ENCODE results near the gene TSPAN9.

DNA sequence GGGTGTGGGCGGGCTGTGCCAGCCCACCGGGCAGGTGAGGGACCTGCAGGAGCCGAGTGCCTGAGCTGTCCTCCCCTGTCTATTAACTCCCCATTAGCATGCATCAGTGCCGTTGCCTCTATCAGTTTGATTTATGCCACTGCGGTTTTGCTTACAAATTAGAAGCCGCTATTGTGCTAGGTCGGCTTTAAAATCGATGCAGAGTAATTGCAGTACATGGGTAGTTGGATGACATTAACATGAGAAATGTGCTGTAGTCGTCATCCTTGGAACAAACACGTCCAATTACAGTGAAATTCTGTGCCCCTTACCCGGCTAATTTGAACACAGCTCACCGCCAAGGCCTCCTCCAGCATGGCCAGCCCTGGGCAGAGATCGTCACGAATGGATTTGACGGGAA is 145.8 kb downstream of the TSPAN9 start:
- TF ChIP-seq, protein P1, sequence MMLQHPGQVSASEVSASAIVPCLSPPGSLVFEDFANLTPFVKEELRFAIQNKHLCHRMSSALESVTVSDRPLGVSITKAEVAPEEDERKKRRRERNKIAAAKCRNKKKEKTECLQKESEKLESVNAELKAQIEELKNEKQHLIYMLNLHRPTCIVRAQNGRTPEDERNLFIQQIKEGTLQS (IDR thresholded peaks at IDR 0.05), result no peak
- TF ChIP-seq CTCF (IDR thresholded peaks at IDR 0.05; ENCODE audit: low read depth, low read length, missing input control) (no peak), RAD21 (IDR thresholded peaks at IDR 0.05) (no peak), YY1 (IDR thresholded peaks at IDR 0.05) (no peak), MAX (IDR thresholded peaks at IDR 0.05) (no peak), JUND (IDR thresholded peaks at IDR 0.05) (no peak)
- TF ChIP-seq, protein P2, sequence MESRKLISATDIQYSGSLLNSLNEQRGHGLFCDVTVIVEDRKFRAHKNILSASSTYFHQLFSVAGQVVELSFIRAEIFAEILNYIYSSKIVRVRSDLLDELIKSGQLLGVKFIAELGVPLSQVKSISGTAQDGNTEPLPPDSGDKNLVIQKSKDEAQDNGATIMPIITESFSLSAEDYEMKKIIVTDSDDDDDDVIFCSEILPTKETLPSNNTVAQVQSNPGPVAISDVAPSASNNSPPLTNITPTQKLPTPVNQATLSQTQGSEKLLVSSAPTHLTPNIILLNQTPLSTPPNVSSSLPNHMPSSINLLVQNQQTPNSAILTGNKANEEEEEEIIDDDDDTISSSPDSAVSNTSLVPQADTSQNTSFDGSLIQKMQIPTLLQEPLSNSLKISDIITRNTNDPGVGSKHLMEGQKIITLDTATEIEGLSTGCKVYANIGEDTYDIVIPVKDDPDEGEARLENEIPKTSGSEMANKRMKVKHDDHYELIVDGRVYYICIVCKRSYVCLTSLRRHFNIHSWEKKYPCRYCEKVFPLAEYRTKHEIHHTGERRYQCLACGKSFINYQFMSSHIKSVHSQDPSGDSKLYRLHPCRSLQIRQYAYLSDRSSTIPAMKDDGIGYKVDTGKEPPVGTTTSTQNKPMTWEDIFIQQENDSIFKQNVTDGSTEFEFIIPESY (IDR thresholded peaks at IDR 0.05), result no peak

Data from liver (tissue), 3 donors.